IMR-90 (cell line): ENCODE measurements around the gene CDHR3. TPM values are rescaled to one million over a fixed set of nuclear protein-coding genes. Genes with fewer than 3 reads are reported as not detected.

ENCODE experiments used
- ATAC-seq: fragments of 200-7000 bp; cut with Tn5 transposase; 2 replicates; pipeline ENCODE4 v1.9.1; 2020; ENCODE audit warnings: low read depth, mild to moderate bottlenecking, moderate library complexity
- BruUV-seq: library from RNA; stranded (reverse); fragments of 400-500 nt; replicated peaks from 2 replicates; lab custom pipeline; 2021; lab: Mats Ljungman, UMichigan
- CTCF ChIA-PET: fragments of 300-600 bp; formaldehyde crosslinking; extraction: SDS; loops from one replicate; lab custom pipeline; 2021; ENCODE audit warnings: antibody characterized with exemption; lab: Yijun Ruan, JAX
- POLR2A ChIA-PET: fragments of 300-600 bp; sonication (Branson Sonifier 250); formaldehyde crosslinking; loops from one replicate; lab custom pipeline; 2022; ENCODE audit warnings: antibody characterized with exemption; ENCODE audit not compliant: unreplicated experiment; lab: Charles Lee
- DNase-seq: peaks from one replicate; pipeline ENCODE4 v3.0.0; 2013
- H2AFZ ChIP-seq: replicated peaks from 2 replicates; pipeline ENCODE3; 2013; ENCODE audit warnings: low read length, mild to moderate bottlenecking; ENCODE audit not compliant: poor library complexity
- H2AK5ac ChIP-seq: 2 replicates; pipeline ENCODE4 v1.6.1; 2013; ENCODE audit warnings: low read depth, low read length, inconsistent platforms
- H2AK9ac ChIP-seq: replicated peaks from 2 replicates; pipeline ENCODE3; 2013; ENCODE audit warnings: mild to moderate bottlenecking, low read depth, low read length, moderate library complexity; ENCODE audit not compliant: poor library complexity
- H2BK120ac ChIP-seq: 2 replicates; pipeline ENCODE4 v1.6.1; 2013; ENCODE audit warnings: low read depth, low read length, inconsistent platforms
- H2BK15ac ChIP-seq: 3 replicates; pipeline ENCODE4 v1.6.1; 2013; ENCODE audit warnings: low read depth, low read length, inconsistent platforms
- H2BK20ac ChIP-seq: 2 replicates; pipeline ENCODE4 v1.6.1; 2013; ENCODE audit warnings: low read depth, mild to moderate bottlenecking, inconsistent platforms, low read length, moderate library complexity
- H2BK5ac ChIP-seq: 2 replicates; pipeline ENCODE4 v1.6.1; 2013; ENCODE audit warnings: mild to moderate bottlenecking, low read depth, low read length, inconsistent platforms; ENCODE audit not compliant: poor library complexity, severe bottlenecking
- H3K14ac ChIP-seq: replicated peaks from 2 replicates; pipeline ENCODE4 v1.6.1; 2013; ENCODE audit warnings: low read depth, low read length, inconsistent platforms
- H3K18ac ChIP-seq: 2 replicates; pipeline ENCODE4 v1.6.1; 2013; ENCODE audit warnings: low read depth, low read length, control low read depth
- H3K23ac ChIP-seq: 2 replicates; pipeline ENCODE4 v1.6.1; 2013; ENCODE audit warnings: low read depth, low read length, inconsistent platforms
- H3K27ac ChIP-seq: 2 replicates; pipeline ENCODE4 v1.5.1; 2013; ENCODE audit warnings: mild to moderate bottlenecking, control low read depth, low read length; ENCODE audit not compliant: insufficient read depth
- H3K27me3 ChIP-seq: 2 replicates; pipeline ENCODE4 v1.6.1; 2013; ENCODE audit warnings: low read length; ENCODE audit not compliant: control insufficient read depth, insufficient read depth
- H3K36me3 ChIP-seq: 2 replicates; pipeline ENCODE4 v1.6.1; 2013; ENCODE audit warnings: low read length, mixed read lengths; ENCODE audit not compliant: control insufficient read depth, insufficient read depth
- H3K4ac ChIP-seq: 2 replicates; pipeline ENCODE4 v1.6.1; 2013; ENCODE audit warnings: low read depth, low read length, inconsistent platforms
- H3K4me1 ChIP-seq: 2 replicates; pipeline ENCODE4 v1.6.1; 2013; ENCODE audit warnings: low read length, mixed read lengths; ENCODE audit not compliant: control insufficient read depth, insufficient read depth
- H3K4me2 ChIP-seq: 2 replicates; pipeline ENCODE4 v1.6.1; 2013; ENCODE audit warnings: low read depth, mild to moderate bottlenecking, control low read depth, low read length, moderate library complexity
- H3K4me3 ChIP-seq: 2 replicates; pipeline ENCODE4 v1.5.1; 2013; ENCODE audit warnings: low read depth, mild to moderate bottlenecking, control low read depth, low read length, moderate library complexity; ENCODE audit not compliant: insufficient read depth
- H3K56ac ChIP-seq: 2 replicates; pipeline ENCODE4 v1.6.1; 2013; ENCODE audit warnings: low read length, inconsistent platforms; ENCODE audit not compliant: insufficient read depth; ENCODE audit errors: extremely low read depth
- H3K79me1 ChIP-seq, 2 experiments: 2 replicates each; pipeline ENCODE4 v1.6.1; 2013; ENCODE audit warnings: low read length in 2 of 2, inconsistent platforms in 1 of 2, low read depth in 1 of 2
- H3K9ac ChIP-seq: 2 replicates; pipeline ENCODE4 v1.6.1; 2013; ENCODE audit warnings: low read depth, low read length, control low read depth
- H3K9me1 ChIP-seq: 2 replicates; pipeline ENCODE4 v1.6.1; 2013; ENCODE audit warnings: low read length, inconsistent platforms; ENCODE audit not compliant: insufficient read depth
- H3K9me3 ChIP-seq: 2 replicates; pipeline ENCODE4 v1.6.1; 2013; ENCODE audit warnings: low read length; ENCODE audit not compliant: control insufficient read depth, insufficient read depth
- H4K20me1 ChIP-seq: 2 replicates; pipeline ENCODE4 v1.6.1; 2013; ENCODE audit warnings: low read length, inconsistent platforms; ENCODE audit not compliant: insufficient read depth
- H4K5ac ChIP-seq: 2 replicates; pipeline ENCODE4 v1.6.1; 2013; ENCODE audit warnings: mild to moderate bottlenecking, low read depth, low read length, control low read depth
- H4K8ac ChIP-seq, 2 experiments: 2 replicates each; pipeline ENCODE4 v1.6.1; 2013; ENCODE audit warnings: low read depth in 2 of 2, low read length in 2 of 2, control low read depth in 1 of 2, inconsistent platforms in 1 of 2
- H4K91ac ChIP-seq: 2 replicates; pipeline ENCODE4 v1.6.1; 2013; ENCODE audit warnings: low read depth, low read length, inconsistent platforms; ENCODE audit not compliant: insufficient read depth
- CEBPB ChIP-seq: IDR thresholded peaks from 2 replicates; pipeline ENCODE4 v1.6.1; 2012; ENCODE audit warnings: low read depth, low read length, improper control_type of control experiment
- MAFK ChIP-seq: IDR thresholded peaks from 2 replicates; pipeline ENCODE4 v1.6.1; 2012; ENCODE audit warnings: low read depth, low read length, improper control_type of control experiment
- MXI1 ChIP-seq: IDR thresholded peaks from 2 replicates; pipeline ENCODE4 v1.6.1; 2012; ENCODE audit warnings: low read depth, mild to moderate bottlenecking, low read length, moderate library complexity, borderline replicate concordance
- WGBS, 2 experiments: methylation state at CpG; one replicate each; pipeline versions ENCODE4 v1.1.5 to v1.1.7; 2013; ENCODE audit warnings: missing lambda C conversion rate in 2 of 2; ENCODE audit not compliant: insufficient read length in 1 of 2; ENCODE audit errors: extremely low coverage in 2 of 2; 5-methylcytosine and 5-hydroxymethylcytosine counted together
- dilution Hi-C: fragments of 300-500 bp; cut with HindIII; formaldehyde crosslinking; loops from one replicate; pipeline ENCODE4 v1.14.3; 2018; ENCODE audit warnings: low sequenced_read_pairs; ENCODE audit not compliant: unreplicated experiment
- in situ Hi-C: fragments of 300-500 bp; cut with MboI; formaldehyde crosslinking; loops from 3 replicates; pipeline ENCODE4 v1.14.3; 2019; ENCODE audit warnings: low sequenced_read_pairs, inconsistent platforms, mixed read lengths
- intact Hi-C: fragments of 100-400 bp; cut with micrococcal nuclease; formaldehyde crosslinking; loops from 2 replicates; pipeline ENCODE4 v1.10.0; 2022
- polyA plus RNA-seq, 3 experiments: library from polyadenylated mRNA; depleted of rRNA; stranded (reverse); fragments of >200 nt; gene quantifications; 2 replicates each; pipeline ENCODE4 v1.2.3, GENCODE V29; 2012; ENCODE audit warnings: low replicate concordance in 1 of 3
- total RNA-seq: library from RNA; depleted of rRNA; stranded (reverse); fragments of >200 nt; gene quantifications from 2 replicates; pipeline ENCODE4 v1.2.3, GENCODE V29; 2012

The CDHR3 gene
- total and polyA plus RNA-seq, 2 of the 4 experiments (the other 2 are of a cell fraction), result 0.96 to 1.6 TPM

- no peaks in the 10 kb centered on the region for H3K4me1 ChIP-seq
- H3K23ac ChIP-seq, result no peak overlapping the region
- no peak overlapping the region for H3K18ac ChIP-seq
- no peak overlapping the region for H2AFZ ChIP-seq
- H2BK120ac ChIP-seq, result no peak overlapping the region
- no peak overlapping the region for H3K27ac ChIP-seq
- no peak overlapping the region for H2BK15ac ChIP-seq
- no peak overlapping the region for H3K56ac ChIP-seq
- H2AK9ac ChIP-seq, result no peak overlapping the region
- H2BK20ac ChIP-seq, result no peak overlapping the region
- H4K20me1 ChIP-seq, result no peaks in the 10 kb centered on the region
- BruUV-seq, result no TSS peak
- DNase-seq (no peak), ATAC-seq (no peak)
- H3K4me2 ChIP-seq, result no peak overlapping the region
- H3K14ac ChIP-seq, result no peak overlapping the region
- no peak overlapping the region for H3K4me3 ChIP-seq
- H4K8ac ChIP-seq, result no peak overlapping the region
- intact Hi-C loops (no loop called here), dilution Hi-C loops (no loop called here), in situ Hi-C loops (no loop called here)
- H2BK5ac ChIP-seq, result no peak overlapping the region
- no peaks in the 10 kb centered on the region for H3K79me1 ChIP-seq
- no peak overlapping the region for H3K9ac ChIP-seq
- TF ChIP-seq MXI1 (no peak), CEBPB (no peak), MAFK (no peak)
- H3K4ac ChIP-seq, result no peak overlapping the region
- H4K91ac ChIP-seq, result no peak overlapping the region
- WGBS, 2 experiments, result 68% methylated on average over 3 of the region's 9 CpGs; no CpG with 5 or more reads in 1 of the 2 experiments
- H4K5ac ChIP-seq, result no peak overlapping the region
- no peaks in the 10 kb centered on the region for H3K36me3 ChIP-seq
- POLR2A ChIA-PET, result no interaction called here
- no peaks in the 10 kb centered on the region; the same call in 1 of the 2 replicates for H3K9me1 ChIP-seq
- CTCF ChIA-PET, result no interaction called here
- no peak overlapping the region for H2AK5ac ChIP-seq
- H3K9me3 ChIP-seq, result no peaks in the 10 kb centered on the region
- H3K27me3 ChIP-seq, result peaks cover 9% of the 10 kb centered on the region
Observed at GRCh38 chr7:106071999-106072714, 109.1 kb downstream of the CDHR3 start.
